Hepatocyte (in vitro differentiated cells): Measurements from ENCODE around the gene HDAC11.

Experiments used
- CTCF ChIP-seq: fragments of 200-600 bp; sonication (generic); IDR thresholded peaks from 2 replicates; pipeline ENCODE4 v1.5.1; 2016; ENCODE audit warnings: antibody characterized with exemption, mild to moderate bottlenecking; ENCODE audit not compliant: poor library complexity
- EZH2phosphoT487 ChIP-seq: fragments of 200-600 bp; sonication (generic); IDR thresholded peaks from one replicate; pipeline ENCODE4 v1.6.1; 2018; ENCODE audit warnings: antibody characterized with exemption, mild to moderate bottlenecking, low read depth, moderate library complexity; ENCODE audit not compliant: unreplicated experiment, severe bottlenecking

DNA sequence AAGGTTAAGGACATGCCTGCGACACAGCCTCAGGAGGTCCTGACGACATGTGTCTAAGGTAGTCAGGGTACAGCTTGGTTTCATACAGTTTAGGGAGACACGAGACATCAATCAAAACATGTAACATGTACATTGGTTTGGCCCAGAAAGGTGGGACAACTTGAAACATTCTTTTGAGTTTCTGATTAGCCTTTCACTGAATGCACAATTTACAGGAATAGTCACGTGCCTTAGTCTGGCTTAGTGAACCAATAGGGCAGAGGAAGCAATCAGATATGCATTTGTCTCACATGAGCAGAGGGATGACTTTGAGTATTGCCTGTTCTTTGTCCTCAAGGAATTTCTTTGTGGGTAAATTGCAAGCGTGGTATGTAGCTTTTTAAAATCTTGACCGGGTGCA is 24.5 kb upstream of the HDAC11 start:
- no peak for TF ChIP-seq CTCF
- no peak for TF ChIP-seq EZH2phosphoT487
